8988T (cell line): ENCODE measurements around the gene GNA15.
"Not testable (repeated sequence)": the region's sequence is repeated elsewhere in the genome, so short reads cannot be mapped to it uniquely, and the experiment has no call there.

Source experiments
- DNase-seq: peaks from one replicate; pipeline ENCODE4 v3.0.0; 2011

GNA15 gene

DNA sequence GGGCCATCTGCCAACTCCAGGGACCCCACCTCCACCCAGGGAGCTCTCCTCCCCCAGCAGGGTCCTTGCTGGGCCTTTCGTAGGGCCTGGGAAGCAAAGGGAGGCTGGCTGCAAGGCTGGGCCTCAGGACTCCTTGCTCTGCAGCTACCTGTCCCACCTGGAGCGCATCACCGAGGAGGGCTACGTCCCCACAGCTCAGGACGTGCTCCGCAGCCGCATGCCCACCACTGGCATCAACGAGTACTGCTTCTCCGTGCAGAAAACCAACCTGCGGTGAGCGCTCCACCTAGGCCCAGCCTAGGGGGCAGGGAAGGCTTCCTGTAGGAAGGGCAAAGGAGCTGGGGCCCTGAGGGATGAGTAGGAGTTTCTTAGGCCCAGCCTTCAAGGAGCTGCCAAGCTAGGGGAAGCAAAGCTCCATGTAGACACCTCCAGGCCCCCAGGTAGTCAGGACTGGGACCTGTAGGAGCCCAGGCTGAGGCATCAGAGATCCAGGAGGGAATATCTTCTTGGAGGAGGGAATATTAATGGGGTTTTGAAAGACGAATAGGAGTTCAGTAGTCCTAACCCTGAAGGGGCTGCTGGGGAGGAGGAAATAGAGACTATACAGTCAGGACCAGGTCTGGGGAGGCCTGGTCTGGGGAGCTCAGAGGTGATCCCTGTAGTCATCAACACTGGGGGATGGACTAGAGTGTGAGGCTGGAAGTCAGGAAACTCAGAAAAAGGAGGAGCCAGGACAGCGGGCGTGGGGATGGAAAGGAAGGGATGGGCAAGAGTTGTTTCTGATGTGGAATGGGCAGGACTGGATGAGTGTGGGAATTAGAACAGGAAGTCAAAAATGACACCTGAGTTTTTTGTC, 16.0 kb downstream of the GNA15 start:
- DNase-seq, result no peak

- no peak for DNase-seq
Measured at GRCh38 chr19:3152419-3152780, 16.6 kb downstream of the GNA15 start.

DNA sequence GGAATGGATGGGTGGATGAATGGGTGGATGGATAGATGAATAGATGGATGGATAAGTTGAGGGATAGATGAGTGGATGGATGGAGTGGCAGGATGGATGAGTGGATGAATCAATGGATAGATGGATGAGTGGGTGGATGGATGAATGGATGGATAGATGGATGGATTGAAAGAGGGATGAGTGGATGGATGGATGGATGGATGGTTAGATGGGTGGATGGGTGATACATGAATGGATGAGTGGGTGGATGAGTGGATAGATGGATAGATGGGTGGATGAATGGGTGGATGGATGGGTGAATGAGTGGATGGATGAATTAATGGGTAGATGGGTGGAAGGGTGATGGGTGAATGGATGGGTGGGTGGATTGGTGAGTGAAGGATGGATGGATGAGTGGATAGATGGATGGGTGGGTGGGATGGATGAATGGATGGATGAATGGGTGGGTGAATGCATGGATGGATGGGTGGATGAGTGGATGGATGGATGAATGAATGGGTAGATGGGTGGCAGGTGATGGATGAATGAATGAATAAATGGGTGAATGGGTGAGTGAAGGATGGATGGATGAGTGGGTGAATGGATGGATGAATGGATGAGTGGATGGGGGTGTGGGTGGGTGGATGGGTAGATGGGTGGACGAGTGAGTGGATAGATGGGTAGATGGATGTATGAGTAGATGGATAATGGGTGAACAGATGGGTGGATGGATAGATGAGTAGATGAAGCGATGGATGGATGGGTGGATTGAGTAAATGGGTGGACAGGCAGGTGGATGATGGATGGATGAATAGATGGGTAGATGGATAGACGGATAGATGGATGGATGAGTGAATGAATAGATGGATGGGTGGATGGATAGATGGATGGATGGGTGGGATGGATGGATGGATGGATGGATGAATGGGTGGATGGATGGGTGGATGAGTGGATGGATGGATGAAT, 17.7 kb downstream of the GNA15 start:
- DNase-seq, result no peak

- DNase-seq, result not testable (repeated sequence)
Measured at GRCh38 chr19:3154447-3154846, 18.6 kb downstream of the GNA15 start.

DNA sequence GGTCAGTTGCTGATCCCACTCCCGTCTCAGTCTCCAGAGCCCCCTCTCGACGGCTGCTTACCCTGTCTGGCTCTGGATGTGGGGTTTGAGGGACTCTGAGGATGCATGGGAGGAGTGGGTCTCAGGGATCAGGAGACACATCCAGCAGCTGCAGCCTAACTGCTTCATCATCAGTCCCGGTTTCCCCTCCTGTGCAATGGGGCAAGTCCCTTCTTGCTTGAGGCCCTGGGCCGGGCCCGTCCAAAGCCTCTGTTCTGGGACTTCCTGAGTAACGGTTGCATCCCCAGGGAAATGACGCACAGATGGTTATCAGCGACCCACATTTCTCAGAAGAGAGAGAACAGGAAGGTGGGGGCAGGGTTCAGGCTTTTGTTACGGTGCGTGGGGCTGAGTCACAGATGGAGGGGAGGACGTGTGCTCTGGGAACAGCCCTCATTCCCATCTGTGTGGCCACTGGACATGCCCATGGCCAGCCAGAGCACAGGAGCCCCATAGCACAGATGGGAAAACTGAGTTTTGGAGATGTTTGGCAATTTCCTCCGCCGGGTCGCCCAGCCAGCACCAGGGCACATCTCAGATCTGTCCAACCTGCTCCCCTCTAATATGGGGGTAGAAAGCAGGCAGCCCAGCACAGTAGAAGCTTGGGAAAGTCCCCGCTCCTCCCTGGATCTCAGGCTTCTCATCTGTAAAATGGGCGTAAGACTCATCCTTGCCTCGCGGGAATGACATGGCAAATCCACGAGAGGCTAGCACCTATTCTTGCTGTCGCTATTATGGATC, 19.3 kb downstream of the GNA15 start:
- DNase-seq, result peak; percentile 73

GRCh38 chr19:3157096-3157845, 21.4 kb downstream of the GNA15 start:
- no peak for DNase-seq

- DNase-seq, result no peak
Measured at GRCh38 chr19:3159565-3159964, 23.7 kb downstream of the GNA15 start.

DNA sequence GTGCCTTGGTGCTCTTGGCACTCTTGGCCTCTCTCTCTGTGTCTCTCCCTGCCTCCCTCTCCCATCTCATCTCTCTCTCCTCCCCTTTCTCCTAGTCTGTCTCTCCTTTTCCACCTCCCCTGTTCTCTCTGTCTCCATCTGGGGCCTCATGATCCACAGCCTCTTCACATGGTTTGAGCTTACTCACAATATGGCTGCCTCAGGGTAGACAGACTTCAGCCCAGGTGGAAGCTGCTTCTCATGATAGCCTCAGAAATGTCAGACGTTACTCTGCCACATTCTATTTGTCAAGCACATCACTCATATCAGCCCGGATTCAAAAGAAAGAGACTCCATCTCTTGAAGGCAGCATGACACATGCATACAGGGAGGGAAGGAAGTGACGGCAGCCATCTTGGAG, 24.4 kb downstream of the GNA15 start:
- DNase-seq, result no peak

- no peak for DNase-seq
Measured at GRCh38 chr19:3161453-3161852, 25.6 kb downstream of the GNA15 start.

DNA sequence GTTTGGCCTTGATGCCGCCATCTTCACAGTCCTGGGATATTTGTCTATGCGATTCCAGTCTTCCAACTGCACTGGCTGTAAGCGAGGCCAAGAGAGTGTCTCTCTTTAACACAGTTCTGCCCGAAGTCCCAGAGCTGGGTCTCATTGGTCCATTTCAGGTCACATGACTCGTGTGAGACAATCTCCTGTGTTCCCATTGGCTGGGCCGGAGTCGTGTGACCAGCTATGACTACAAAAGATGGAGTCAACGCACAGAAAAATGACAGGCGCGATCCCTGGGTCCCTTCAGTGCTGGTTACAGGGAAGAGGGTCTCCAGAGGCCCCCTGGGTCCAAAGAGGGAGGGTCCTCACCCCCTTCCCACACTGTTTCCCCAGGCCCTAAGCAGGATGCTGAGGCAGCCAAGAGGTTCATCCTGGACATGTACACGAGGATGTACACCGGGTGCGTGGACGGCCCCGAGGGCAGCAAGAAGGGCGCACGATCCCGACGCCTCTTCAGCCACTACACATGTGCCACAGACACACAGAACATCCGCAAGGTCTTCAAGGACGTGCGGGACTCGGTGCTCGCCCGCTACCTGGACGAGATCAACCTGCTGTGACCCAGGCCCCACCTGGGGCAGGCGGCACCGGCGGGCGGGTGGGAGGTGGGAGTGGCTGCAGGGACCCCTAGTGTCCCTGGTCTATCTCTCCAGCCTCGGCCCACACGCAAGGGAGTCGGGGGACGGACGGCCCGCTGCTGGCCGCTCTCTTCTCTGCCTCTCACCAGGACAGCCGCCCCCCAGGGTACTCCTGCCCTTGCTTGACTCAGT, 26.8 kb downstream of the GNA15 start:
- no peak for DNase-seq

- peak; percentile 82 for DNase-seq
Measured at GRCh38 chr19:3163230-3163886, 27.5 kb downstream of the GNA15 start.

GRCh38 chr19:3163943-3164342, 28.1 kb downstream of the GNA15 start:
- no peak for DNase-seq

DNA sequence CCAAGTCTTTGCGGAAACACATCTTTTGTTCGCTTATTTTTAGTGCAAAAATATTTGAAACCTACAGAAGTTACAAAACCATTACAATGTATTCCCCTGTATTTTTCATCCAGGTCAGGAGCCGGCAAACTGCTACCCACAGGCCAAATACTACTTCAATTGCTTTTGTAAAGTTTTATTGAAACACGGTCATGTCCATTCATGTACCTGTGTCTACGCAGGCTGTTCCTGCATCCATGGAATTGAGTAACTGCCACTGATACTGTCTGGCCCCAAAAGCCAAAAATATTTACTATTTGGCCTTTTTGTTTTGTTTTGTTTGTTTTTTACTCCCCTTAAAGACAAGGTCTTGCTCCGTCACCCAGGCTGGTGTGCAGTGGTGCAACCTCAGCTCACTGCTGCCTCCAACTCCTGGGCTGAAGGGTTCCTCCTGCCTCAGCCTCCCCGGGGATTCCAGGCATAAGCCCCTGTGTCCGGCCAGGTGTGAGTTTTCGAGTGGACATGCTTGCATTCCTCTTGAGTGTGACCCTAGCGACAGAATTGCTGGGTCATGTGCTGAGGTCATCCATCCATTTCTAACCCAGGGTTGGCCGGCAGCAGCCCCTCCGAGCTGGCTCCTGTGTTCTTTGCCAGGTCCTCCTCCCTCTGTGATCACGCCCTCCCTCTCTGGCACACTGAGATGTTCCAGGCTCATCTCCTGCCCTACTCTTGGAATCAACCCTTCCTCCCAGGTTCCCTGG, 31.9 kb downstream of the GNA15 start:
- DNase-seq, result no peak

GRCh38 chr19:3171894-3172672, 36.2 kb downstream of the GNA15 start:
- no peak for DNase-seq

DNA sequence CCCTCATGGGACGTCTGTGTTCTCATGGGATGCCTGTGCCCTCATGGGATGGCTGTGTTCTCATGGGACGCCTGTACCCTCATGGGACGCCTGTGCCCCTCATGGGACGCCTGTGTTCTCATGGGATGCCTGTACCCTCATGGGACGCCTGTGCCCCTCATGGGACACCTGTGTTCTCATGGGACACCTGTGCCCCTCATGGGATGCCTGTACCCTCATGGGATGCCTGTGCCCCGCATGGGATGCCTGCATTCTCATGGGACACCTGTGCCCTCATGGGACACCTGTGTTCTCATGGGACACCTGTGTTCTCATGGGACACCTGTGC, 36.8 kb downstream of the GNA15 start:
- DNase-seq, result not testable (repeated sequence)

- DNase-seq, result no peak
Measured at GRCh38 chr19:3175781-3176714, 40.2 kb downstream of the GNA15 start.

DNA sequence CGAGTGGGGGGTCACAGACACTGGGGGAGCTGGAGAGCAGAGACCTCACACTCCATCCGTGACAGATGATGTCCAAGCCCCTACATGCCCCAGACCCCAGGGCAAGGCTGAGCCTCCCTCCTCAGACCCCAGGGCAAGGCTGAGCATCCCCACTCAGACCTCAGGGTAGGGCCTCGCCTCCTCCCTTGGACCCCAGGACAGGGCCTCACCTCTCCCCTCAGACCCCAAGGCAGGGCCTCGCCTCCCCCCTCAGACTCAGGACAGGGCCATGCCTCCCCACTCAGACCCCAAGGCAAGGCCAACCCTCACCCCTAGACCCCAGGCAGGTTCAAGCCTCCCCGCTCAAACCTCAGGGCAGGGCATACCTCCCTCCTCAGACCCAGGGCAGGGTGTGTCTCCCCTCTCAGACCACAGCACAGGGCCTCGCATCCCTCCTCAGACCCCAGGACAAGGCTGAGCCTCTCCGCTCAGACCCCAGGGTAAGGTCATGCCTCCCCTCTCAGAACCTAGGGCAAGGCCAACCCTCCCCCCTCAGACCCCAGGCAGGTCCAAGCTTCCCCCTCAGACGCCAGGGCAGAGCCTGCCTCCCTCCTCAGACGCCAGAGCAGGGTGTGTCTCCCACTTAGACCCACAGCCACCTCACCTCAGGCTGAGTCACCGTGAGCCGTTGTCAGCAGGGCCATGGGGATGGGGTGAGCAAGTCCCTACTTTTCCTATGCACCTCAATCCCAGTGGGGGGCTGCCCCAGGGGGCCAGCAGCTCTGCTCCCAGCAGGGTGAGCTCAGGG, 41.1 kb downstream of the GNA15 start:
- DNase-seq, result peak; percentile 86
